ENCODE measurements around the gene ITPR1. TPM values are rescaled to one million over a fixed set of nuclear protein-coding genes. Genes with fewer than 3 reads are reported as not detected.

ITPR1 gene
- total RNA-seq, 2 experiments from 2014 or later: 84.4 to 104 TPM

- no peak for DNase-seq (ENCODE audit: low spot score)
- BruUV-seq (replicated peaks): no TSS peak
- H3K4me3 ChIP-seq (ENCODE audit: low read depth, low read length, poor library complexity, severe bottlenecking): no peak overlapping the region
- intact Hi-C loops (cut with micrococcal nuclease; ENCODE audit: unreplicated experiment): loop anchor here (10.0 kb wide), 1 partner anchor 168 kb away; no protein-coding TSS in a partner anchor
- no peak overlapping the region for H2AFZ ChIP-seq (ENCODE audit: low read length)
- H4K20me1 ChIP-seq (ENCODE audit: insufficient read depth, low read length): no peaks in the 10 kb centered on the region
- ChIA-PET CTCF (ENCODE audit: unreplicated experiment) (interaction anchor here (0.6 kb wide), 1 partner anchor 16 kb away, joined by 4 read pairs; no protein-coding TSS in a partner anchor), POLR2A (no interaction called here)
- H3K4me2 ChIP-seq (ENCODE audit: low read length): no peak overlapping the region
- H3K27ac ChIP-seq (ENCODE audit: low read depth, low read length, poor library complexity, severe bottlenecking): no peak overlapping the region
- H3K36me3 ChIP-seq (ENCODE audit: insufficient read depth, low read length): no peaks in the 10 kb centered on the region
- H3K9me2 ChIP-seq (ENCODE audit: insufficient read depth, low read length): no peaks in the 10 kb centered on the region
- H3K9me3 ChIP-seq (ENCODE audit: low read length): 0 out of 2 replicates have a peak, but pooled peaks cover 3% of the 10 kb centered on the region
- no peak for TF ChIP-seq EZH2phosphoT487 (IDR thresholded peaks at IDR 0.05; ENCODE audit: borderline replicate concordance, low read depth, low read length)
- TF ChIP-seq, protein P1, sequence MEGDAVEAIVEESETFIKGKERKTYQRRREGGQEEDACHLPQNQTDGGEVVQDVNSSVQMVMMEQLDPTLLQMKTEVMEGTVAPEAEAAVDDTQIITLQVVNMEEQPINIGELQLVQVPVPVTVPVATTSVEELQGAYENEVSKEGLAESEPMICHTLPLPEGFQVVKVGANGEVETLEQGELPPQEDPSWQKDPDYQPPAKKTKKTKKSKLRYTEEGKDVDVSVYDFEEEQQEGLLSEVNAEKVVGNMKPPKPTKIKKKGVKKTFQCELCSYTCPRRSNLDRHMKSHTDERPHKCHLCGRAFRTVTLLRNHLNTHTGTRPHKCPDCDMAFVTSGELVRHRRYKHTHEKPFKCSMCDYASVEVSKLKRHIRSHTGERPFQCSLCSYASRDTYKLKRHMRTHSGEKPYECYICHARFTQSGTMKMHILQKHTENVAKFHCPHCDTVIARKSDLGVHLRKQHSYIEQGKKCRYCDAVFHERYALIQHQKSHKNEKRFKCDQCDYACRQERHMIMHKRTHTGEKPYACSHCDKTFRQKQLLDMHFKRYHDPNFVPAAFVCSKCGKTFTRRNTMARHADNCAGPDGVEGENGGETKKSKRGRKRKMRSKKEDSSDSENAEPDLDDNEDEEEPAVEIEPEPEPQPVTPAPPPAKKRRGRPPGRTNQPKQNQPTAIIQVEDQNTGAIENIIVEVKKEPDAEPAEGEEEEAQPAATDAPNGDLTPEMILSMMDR (conservative IDR thresholded peaks at IDR 0.05; ENCODE audit: low read length): no peak
- no peaks in the 10 kb centered on the region for H3K79me2 ChIP-seq (ENCODE audit: insufficient read depth, low read depth, low read length)
- no peaks in the 10 kb centered on the region for H3K4me1 ChIP-seq (ENCODE audit: insufficient read depth, low read length, poor library complexity, severe bottlenecking)
Observed at GRCh38 chr3:4887177-4887576, 394.0 kb downstream of the ITPR1 start.

DNA sequence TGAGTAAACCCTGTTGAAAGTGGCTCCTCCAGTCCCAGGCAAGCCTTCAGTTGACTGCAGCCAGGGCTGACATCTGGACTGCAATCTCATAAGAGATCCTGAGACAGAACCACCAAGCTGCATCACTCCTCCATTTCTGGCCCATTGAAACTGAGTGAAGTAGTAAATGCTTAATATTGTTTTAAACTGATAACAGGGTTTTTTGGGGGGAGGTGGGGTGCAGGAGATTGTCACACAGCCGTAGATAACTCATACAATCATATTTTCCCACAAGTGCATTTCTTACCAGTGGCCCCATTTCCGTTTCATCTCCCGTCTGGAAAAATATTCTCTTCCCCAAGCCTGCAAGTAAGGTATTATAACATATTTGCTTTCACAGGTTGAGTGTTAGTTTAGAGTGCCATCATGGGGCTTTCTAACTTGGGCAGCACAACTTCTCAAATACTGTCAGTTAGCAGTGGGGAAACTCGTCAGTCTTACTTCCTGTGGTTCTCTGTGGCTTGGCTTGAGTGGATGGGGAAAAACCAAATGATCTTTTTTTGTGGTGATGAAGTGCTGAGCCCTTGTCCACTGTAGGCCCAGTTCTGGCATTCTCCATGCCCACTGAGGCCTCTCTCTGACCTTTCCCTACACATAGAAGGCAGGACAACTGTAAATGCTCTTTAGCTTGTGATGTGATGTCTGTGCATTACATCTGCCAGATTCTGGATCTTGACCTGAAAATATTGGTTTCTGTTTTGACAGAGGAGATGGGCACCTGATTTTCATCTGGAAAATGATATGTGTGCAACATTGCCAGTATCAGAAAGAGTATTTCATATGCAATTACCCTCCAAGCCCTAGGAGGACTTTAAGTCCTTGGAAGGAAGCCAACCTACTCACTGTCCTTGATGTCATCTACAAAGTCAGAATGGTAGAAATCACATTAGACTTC lies 396.0 kb downstream of the ITPR1 start:
- Histone ChIP-seq H3K9me2 (ENCODE audit: insufficient read depth, low read length) (no peaks in the 10 kb centered on the region), H2AFZ (ENCODE audit: low read length) (no peak overlapping the region), H3K27ac (ENCODE audit: low read depth, low read length, poor library complexity, severe bottlenecking) (no peak overlapping the region), H4K20me1 (ENCODE audit: insufficient read depth, low read length) (no peaks in the 10 kb centered on the region), H3K4me2 (ENCODE audit: low read length) (no peak overlapping the region), H3K36me3 (ENCODE audit: insufficient read depth, low read length) (no peaks in the 10 kb centered on the region), H3K4me1 (ENCODE audit: insufficient read depth, low read length, poor library complexity, severe bottlenecking) (no peaks in the 10 kb centered on the region), H3K79me2 (ENCODE audit: insufficient read depth, low read depth, low read length) (no peaks in the 10 kb centered on the region), H3K9me3 (ENCODE audit: low read length) (no peaks in the 10 kb centered on the region), H3K4me3 (ENCODE audit: low read depth, low read length, poor library complexity, severe bottlenecking) (no peak overlapping the region)
- DNase-seq (ENCODE audit: low spot score): no peak
- TF ChIP-seq, protein P1 (conservative IDR thresholded peaks at IDR 0.05; ENCODE audit: low read length): no peak
- no peak for TF ChIP-seq EZH2phosphoT487 (IDR thresholded peaks at IDR 0.05; ENCODE audit: borderline replicate concordance, low read depth, low read length)
- POLR2A ChIA-PET: no interaction called here
- CTCF ChIA-PET (ENCODE audit: unreplicated experiment): no interaction called here
- intact Hi-C loops (cut with micrococcal nuclease; ENCODE audit: unreplicated experiment): loop anchor here (10.0 kb wide), 1 partner anchor 166 kb away; no protein-coding TSS in a partner anchor
- no TSS peak for BruUV-seq (replicated peaks)

- H3K79me2 ChIP-seq (ENCODE audit: insufficient read depth, low read depth, low read length): no peaks in the 10 kb centered on the region
- no peak for TF ChIP-seq EZH2phosphoT487 (IDR thresholded peaks at IDR 0.05; ENCODE audit: borderline replicate concordance, low read depth, low read length)
- TF ChIP-seq, protein P1 (conservative IDR thresholded peaks at IDR 0.05; ENCODE audit: low read length): no peak
- BruUV-seq (replicated peaks): no TSS peak
- no peak overlapping the region for H2AFZ ChIP-seq (ENCODE audit: low read length)
- no peak overlapping the region for H3K27ac ChIP-seq (ENCODE audit: low read depth, low read length, poor library complexity, severe bottlenecking)
- DNase-seq (ENCODE audit: low spot score): no peak
- no peaks in the 10 kb centered on the region for H4K20me1 ChIP-seq (ENCODE audit: insufficient read depth, low read length)
- H3K4me1 ChIP-seq (ENCODE audit: insufficient read depth, low read length, poor library complexity, severe bottlenecking): no peaks in the 10 kb centered on the region
- no peak overlapping the region for H3K4me2 ChIP-seq (ENCODE audit: low read length)
- no peaks in the 10 kb centered on the region for H3K9me3 ChIP-seq (ENCODE audit: low read length)
- no peak overlapping the region for H3K4me3 ChIP-seq (ENCODE audit: low read depth, low read length, poor library complexity, severe bottlenecking)
- no peaks in the 10 kb centered on the region for H3K9me2 ChIP-seq (ENCODE audit: insufficient read depth, low read length)
- no peaks in the 10 kb centered on the region for H3K36me3 ChIP-seq (ENCODE audit: insufficient read depth, low read length)
- intact Hi-C loops (cut with micrococcal nuclease; ENCODE audit: unreplicated experiment): loop anchor here (10.0 kb wide), 1 partner anchor 165 kb away; no protein-coding TSS in a partner anchor
- CTCF ChIA-PET (ENCODE audit: unreplicated experiment): no interaction called here
- POLR2A ChIA-PET: no interaction called here
Observed at GRCh38 chr3:4889896-4890295, 396.7 kb downstream of the ITPR1 start.
